Hepatocyte (in vitro differentiated cells): ENCODE measurements around the gene KRTAP3-2.

Experiments
- CTCF ChIP-seq: fragments of 200-600 bp; sonication (generic); IDR thresholded peaks from 2 replicates; pipeline ENCODE4 v1.5.1; 2016; ENCODE audit warnings: antibody characterized with exemption, mild to moderate bottlenecking; ENCODE audit not compliant: poor library complexity
- EZH2phosphoT487 ChIP-seq: fragments of 200-600 bp; sonication (generic); IDR thresholded peaks from one replicate; pipeline ENCODE4 v1.6.1; 2018; ENCODE audit warnings: antibody characterized with exemption, mild to moderate bottlenecking, low read depth, moderate library complexity; ENCODE audit not compliant: unreplicated experiment, severe bottlenecking

DNA sequence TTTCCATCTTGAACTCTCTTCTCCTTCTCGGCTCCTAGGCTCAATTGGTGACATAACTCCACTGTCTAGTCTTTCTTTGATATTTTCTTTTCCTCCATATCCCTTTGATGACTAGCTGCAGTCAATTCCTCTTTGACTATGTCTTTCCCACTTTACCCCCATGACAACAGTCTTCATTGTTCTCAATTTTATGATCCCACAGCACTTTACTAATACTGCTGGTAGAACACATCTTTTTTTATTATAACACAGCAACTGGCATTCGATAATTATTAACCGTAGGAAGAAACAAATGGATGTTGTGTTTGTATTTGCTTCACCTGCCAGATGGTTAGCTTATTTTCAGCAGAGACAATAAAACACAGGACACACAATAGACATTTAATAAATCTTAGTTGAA, 7.0 kb downstream of the KRTAP3-2 start:
- no peak for TF ChIP-seq CTCF
- TF ChIP-seq EZH2phosphoT487: no peak
